CD14-positive monocyte (primary cell): ENCODE measurements around the gene ATOX1. TPM values are rescaled to one million over a fixed set of nuclear protein-coding genes. Genes with fewer than 3 reads are reported as not detected.

Experiments used
- DNase-seq, 3 donors: peaks; one replicate each; pipeline ENCODE4 v3.0.0-alpha.2; 2011 to 2022
- H2AFZ ChIP-seq: 2 replicates; pipeline ENCODE4 v1.6.0; 2012; ENCODE audit warnings: mild to moderate bottlenecking, low read depth, low read length, inconsistent platforms; ENCODE audit not compliant: insufficient read depth, poor library complexity, severe bottlenecking
- H3K27ac ChIP-seq, 2 donors: 1 replicate in 1 of 2; 2 replicates in 1 of 2; pipeline ENCODE4 v1.5.1; 2012 to 2013; ENCODE audit warnings: low read length in 2 of 2, control low read depth in 1 of 2, inconsistent platforms in 1 of 2, low read depth in 1 of 2, mild to moderate bottlenecking in 1 of 2
- H3K27me3 ChIP-seq, 2 donors: one replicate each; pipeline versions ENCODE4 v1.6.0 to v1.6.1; 2011 to 2013; ENCODE audit warnings: low read length in 2 of 2; ENCODE audit not compliant: control insufficient read depth in 2 of 2, insufficient read depth in 2 of 2
- H3K36me3 ChIP-seq, 2 donors: replicated peaks in 1 of 2; 1 replicate in 1 of 2; 2 replicates in 1 of 2; pipeline versions ENCODE4 v1.5.1 to v1.6.1; 2012 to 2013; ENCODE audit warnings: low read length in 2 of 2, control low read depth in 1 of 2, inconsistent platforms in 1 of 2, mild to moderate bottlenecking in 1 of 2; ENCODE audit not compliant: insufficient read depth in 2 of 2, control insufficient read depth in 1 of 2
- H3K4me1 ChIP-seq, 2 donors: 1 replicate in 1 of 2; 2 replicates in 1 of 2; pipeline versions ENCODE4 v1.5.1 to v1.6.1; 2012 to 2013; ENCODE audit warnings: low read length in 2 of 2, control low read depth in 1 of 2, inconsistent platforms in 1 of 2, mild to moderate bottlenecking in 1 of 2, moderate library complexity in 1 of 2; ENCODE audit not compliant: insufficient read depth in 2 of 2, control insufficient read depth in 1 of 2
- H3K4me2 ChIP-seq: replicated peaks from 2 replicates; pipeline ENCODE3; 2012; ENCODE audit warnings: low read length, moderate library complexity, mild to moderate bottlenecking; ENCODE audit not compliant: poor library complexity, severe bottlenecking; ENCODE audit errors: extremely low read depth
- H3K4me3 ChIP-seq, 3 experiments: fragments of 200-600 bp in 1 of 3; sonication (generic) in 1 of 3; replicated peaks in 1 of 3; 1 replicate in 2 of 3; 2 replicates in 1 of 3; pipeline ENCODE4 v1.5.1; 2011 to 2013; ENCODE audit warnings: low read length in 3 of 3, mild to moderate bottlenecking in 3 of 3, control low read depth in 2 of 3, low read depth in 2 of 3, inconsistent platforms in 1 of 3, moderate library complexity in 1 of 3
- H3K79me2 ChIP-seq: 2 replicates; pipeline ENCODE4 v1.6.0; 2012; ENCODE audit warnings: mild to moderate bottlenecking, control low read depth, inconsistent platforms, low read length, moderate library complexity; ENCODE audit not compliant: insufficient read depth
- H3K9ac ChIP-seq: 2 replicates; pipeline ENCODE4 v1.6.0; 2017; ENCODE audit warnings: low read length, mild to moderate bottlenecking; ENCODE audit not compliant: insufficient read depth, poor library complexity, severe bottlenecking
- H3K9me3 ChIP-seq, 2 donors: replicated peaks in 1 of 2; 1 replicate in 1 of 2; 2 replicates in 1 of 2; pipeline versions ENCODE4 v1.5.1 to v1.6.1; 2012 to 2013; ENCODE audit warnings: low read length in 2 of 2, control low read depth in 1 of 2; ENCODE audit not compliant: control insufficient read depth in 1 of 2, insufficient read depth in 1 of 2
- H4K20me1 ChIP-seq: 2 replicates; pipeline ENCODE4 v1.6.0; 2012; ENCODE audit warnings: mild to moderate bottlenecking, low read length, control low read depth, moderate library complexity; ENCODE audit not compliant: insufficient read depth
- H3K27ac Mint-ChIP-seq, 7 donors: one replicate each; pipeline ENCODE4 v1.8.0; 2020; ENCODE audit warnings: mild to moderate bottlenecking in 7 of 7, mixed read lengths in 7 of 7, moderate library complexity in 6 of 7, inconsistent platforms in 2 of 7
- H3K27me3 Mint-ChIP-seq, 3 donors: one replicate each; pipeline ENCODE4 v1.8.0; 2021 to 2022; ENCODE audit warnings: low read depth in 3 of 3, mild to moderate bottlenecking in 3 of 3, mixed read lengths in 3 of 3, moderate library complexity in 3 of 3, inconsistent platforms in 1 of 3
- H3K36me3 Mint-ChIP-seq, 2 donors: one replicate each; pipeline ENCODE4 v1.8.0; 2020; ENCODE audit warnings: mixed read lengths in 2 of 2, inconsistent platforms in 1 of 2, mild to moderate bottlenecking in 1 of 2
- H3K4me1 Mint-ChIP-seq: one replicate; pipeline ENCODE4 v1.8.0; 2020; ENCODE audit warnings: mild to moderate bottlenecking, mixed read lengths
- H3K4me3 Mint-ChIP-seq, 2 donors: one replicate each; pipeline ENCODE4 v1.8.0; 2020; ENCODE audit warnings: mild to moderate bottlenecking in 2 of 2, mixed read lengths in 2 of 2, moderate library complexity in 1 of 2
- H3K9me3 Mint-ChIP-seq, 7 donors: one replicate each; pipeline ENCODE4 v1.8.0; 2020 to 2022; ENCODE audit warnings: mixed read lengths in 7 of 7, mild to moderate bottlenecking in 6 of 7, moderate library complexity in 6 of 7, inconsistent platforms in 2 of 7
- CTCF ChIP-seq: fragments of 200-600 bp; IDR thresholded peaks from one replicate; pipeline ENCODE4 v1.8.0; 2022; ENCODE audit warnings: antibody characterized with exemption, mild to moderate bottlenecking
- WGBS: methylation state at CpG from one replicate; pipeline ENCODE4 v1.1.5; 2013; ENCODE audit warnings: missing lambda C conversion rate; ENCODE audit not compliant: insufficient coverage; 5-methylcytosine and 5-hydroxymethylcytosine counted together
- intact Hi-C, 2 donors: fragments of 100-400 bp; cut with micrococcal nuclease; formaldehyde crosslinking; loops; one replicate each; pipeline versions ENCODE4 v1.15.0 to v1.15.1; 2023
- polyA plus RNA-seq, 3 donors: library from polyadenylated mRNA; depleted of rRNA in 1 of 3; unstranded in 2 of 3; stranded (reverse) in 1 of 3; fragments of 300-500 nt in 2 of 3; fragments of >200 nt in 1 of 3; fragmentation: Illumina TruSeq in 2 of 3; gene quantifications; 1 replicate in 2 of 3; 2 replicates in 1 of 3; pipeline ENCODE4 v1.2.3, GENCODE V29; 2012 to 2021

Gene ATOX1
- polyA plus RNA-seq, 3 donors: 89.9 to 149 (median 148) TPM

GRCh38 chr5:151740336-151740942 is 18.0 kb downstream of the ATOX1 start:
- H3K79me2 ChIP-seq: no peaks in the 10 kb centered on the region
- no peaks in the 10 kb centered on the region for H3K9me3 ChIP-seq
- H3K27me3 ChIP-seq: no peaks in the 10 kb centered on the region
- peaks cover 4% of the 10 kb centered on the region for H4K20me1 ChIP-seq
- H3K4me3 ChIP-seq: no peak overlapping the region
- Mint-ChIP-seq H3K36me3 (peaks cover 49 to 76% of the 10 kb centered on the region in 2 donors), H3K4me1 (peaks cover 19% of the 10 kb centered on the region), H3K9me3 (no peaks in the 10 kb centered on the region), H3K27me3 (peaks cover 0 to 3% (median 0%) of the 10 kb centered on the region in 3 donors), H3K4me3 (no peak overlapping the region), H3K27ac (peak overlapping the region in 3 of 7 donors; percentile 13 to 76 (median 30))
- peaks cover 11 to 19% of the 10 kb centered on the region in 2 donors for H3K4me1 ChIP-seq
- H3K9ac ChIP-seq: no peak overlapping the region
- peak; percentile 46 to 68 (median 63) for DNase-seq
- no peak overlapping the region for H3K27ac ChIP-seq
- H2AFZ ChIP-seq: no peak overlapping the region
- H3K4me2 ChIP-seq: no peak overlapping the region
- intact Hi-C loops: loop anchor here (2.0 to 5.0 kb wide), 2 partner anchors 82 to 83 kb away; no protein-coding TSS in a partner anchor
- peak; percentile 96 for TF ChIP-seq CTCF
- WGBS: 8% methylated on average over 4 of the region's 11 CpGs
- peaks cover 22 to 75% of the 10 kb centered on the region in 2 donors for H3K36me3 ChIP-seq

GRCh38 chr5:151739939-151740335 is 18.5 kb downstream of the ATOX1 start:
- Histone ChIP-seq H3K27ac (no peak overlapping the region), H3K79me2 (no peaks in the 10 kb centered on the region), H3K9ac (no peak overlapping the region), H3K4me2 (no peak overlapping the region), H3K4me1 (peaks cover 6 to 14% of the 10 kb centered on the region in 2 donors), H3K36me3 (peaks cover 22 to 75% of the 10 kb centered on the region in 2 donors), H3K9me3 (no peaks in the 10 kb centered on the region), H3K4me3 (no peak overlapping the region), H3K27me3 (no peaks in the 10 kb centered on the region), H2AFZ (no peak overlapping the region), H4K20me1 (peaks cover 4% of the 10 kb centered on the region)
- H3K4me1 Mint-ChIP-seq: peaks cover 14% of the 10 kb centered on the region
- peaks cover 0 to 3% (median 0%) of the 10 kb centered on the region in 3 donors for H3K27me3 Mint-ChIP-seq
- no peak overlapping the region for H3K4me3 Mint-ChIP-seq
- TF ChIP-seq CTCF: no peak
- 95% methylated on average over 4 of the region's 4 CpGs for WGBS
- peaks cover 47 to 73% of the 10 kb centered on the region in 2 donors for H3K36me3 Mint-ChIP-seq
- intact Hi-C loops: loop anchor here (2.0 to 5.0 kb wide), 2 partner anchors 81 to 83 kb away; no protein-coding TSS in a partner anchor
- no peaks in the 10 kb centered on the region for H3K9me3 Mint-ChIP-seq
- H3K27ac Mint-ChIP-seq: peak overlapping the region in 1 of 7 donors; percentile 76
- no peak for DNase-seq
